ENCODE results near the gene MOB3A.
A peak's percentile ranks its signal among the peaks of the same experiment; 100 is the strongest.
"Not testable (repeated sequence)": the region's sequence is repeated elsewhere in the genome, so short reads cannot be mapped to it uniquely, and the experiment has no call there.

Gene MOB3A

GRCh38 chr19:2044709-2045500 lies 51.2 kb downstream of the MOB3A start:
- DNase-seq, result no peak

- no peak for DNase-seq
These were observed 52.0 kb downstream of the MOB3A start for GRCh38 chr19:2043961-2044708.

- DNase-seq, result no peak
These were observed 52.9 kb downstream of the MOB3A start for GRCh38 chr19:2043251-2043641.

- no peak for DNase-seq
These were observed 53.5 kb downstream of the MOB3A start for GRCh38 chr19:2042485-2043250.

DNA sequence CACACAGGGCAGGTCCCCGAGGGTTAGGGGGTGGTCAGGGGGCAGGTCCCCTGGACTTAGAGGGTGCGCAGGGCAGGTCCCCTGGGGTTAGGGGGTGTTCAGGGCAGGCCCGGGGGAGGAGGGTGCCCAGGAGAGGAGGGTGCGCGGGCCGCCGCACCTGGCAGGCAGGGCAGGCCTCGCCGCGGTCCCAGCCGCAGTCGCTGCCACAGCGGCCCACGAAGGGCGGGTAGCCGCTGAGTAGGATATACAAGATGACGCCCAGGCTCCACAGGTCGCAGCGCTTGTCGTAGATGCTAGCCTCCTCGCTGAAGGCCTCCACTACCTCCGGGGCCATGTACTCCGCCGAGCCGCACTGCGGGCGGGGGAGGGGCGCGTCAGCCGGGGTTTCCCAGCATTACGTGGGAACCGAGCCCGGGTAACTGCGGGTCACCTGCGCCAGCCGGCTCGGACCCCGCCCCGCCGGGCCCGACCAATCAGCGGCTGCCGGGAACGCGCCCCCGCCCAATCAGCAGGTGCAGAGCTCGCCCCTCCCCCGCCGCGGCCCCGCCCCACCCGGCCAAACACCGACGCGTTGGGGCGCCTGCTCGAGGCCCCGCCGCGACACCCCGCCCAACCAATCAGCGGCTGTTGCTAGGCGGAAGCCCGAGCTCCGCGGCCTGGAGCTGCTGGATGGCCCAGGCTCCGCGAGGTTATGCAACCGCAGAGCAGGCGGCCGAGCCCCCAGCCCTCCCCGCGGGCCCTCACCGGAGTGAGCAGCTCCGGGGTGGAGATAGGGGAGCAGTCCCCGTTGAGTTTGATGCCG lies 54.2 kb downstream of the MOB3A start:
- DNase-seq, result peak; percentile 89

DNA sequence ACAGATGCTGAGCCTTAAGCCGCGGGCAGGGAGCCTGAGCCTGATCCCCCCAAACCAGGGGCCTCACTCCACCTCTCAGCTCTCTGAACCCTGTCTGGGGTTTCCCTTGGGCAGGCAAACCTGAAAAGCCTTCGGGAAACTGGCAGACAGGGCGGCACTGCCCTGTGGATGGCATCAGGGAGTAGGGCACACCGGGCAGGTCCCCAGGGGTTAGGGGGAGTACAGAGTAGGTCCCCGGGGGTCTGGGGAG lies 54.8 kb downstream of the MOB3A start:
- no peak for DNase-seq

- DNase-seq, result no peak
These were observed 55.3 kb downstream of the MOB3A start for GRCh38 chr19:2040647-2041432.

DNA sequence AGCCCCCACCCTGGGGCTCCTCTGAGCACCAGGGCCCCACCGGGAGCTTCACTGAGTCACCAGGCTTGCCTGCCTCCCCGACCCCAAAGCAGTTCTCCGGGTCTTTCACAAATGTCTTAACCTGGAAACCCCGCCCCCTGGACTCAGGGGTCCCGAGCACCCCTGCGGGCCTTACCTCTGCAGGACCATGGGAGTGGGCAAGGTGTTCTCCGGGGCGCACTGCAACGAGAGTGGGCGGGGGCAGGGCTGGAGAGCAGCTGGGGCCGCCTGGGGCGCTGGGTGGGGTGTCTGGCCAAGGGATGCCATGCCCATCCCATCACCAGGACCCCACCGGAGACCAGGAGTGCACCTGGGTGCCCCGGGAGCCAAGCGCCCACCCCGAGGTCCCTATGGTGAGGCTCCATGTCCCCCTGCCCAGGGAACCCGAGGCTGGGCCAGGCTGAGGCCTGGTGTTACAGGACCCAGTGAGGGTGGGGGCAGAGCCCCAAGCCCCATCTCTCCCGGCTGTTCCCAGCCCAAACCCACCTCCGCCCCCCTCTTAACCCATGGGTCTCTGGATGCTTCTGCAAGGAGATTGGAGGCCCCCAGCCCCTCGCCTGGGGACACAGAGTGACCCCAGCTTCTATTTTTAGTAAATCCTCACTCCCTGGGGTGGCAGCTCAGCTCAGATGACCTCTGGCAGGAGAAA lies 56.0 kb downstream of the MOB3A start:
- no peak for DNase-seq

GRCh38 chr19:2039089-2039958 lies 56.8 kb downstream of the MOB3A start:
- DNase-seq, result no peak

DNA sequence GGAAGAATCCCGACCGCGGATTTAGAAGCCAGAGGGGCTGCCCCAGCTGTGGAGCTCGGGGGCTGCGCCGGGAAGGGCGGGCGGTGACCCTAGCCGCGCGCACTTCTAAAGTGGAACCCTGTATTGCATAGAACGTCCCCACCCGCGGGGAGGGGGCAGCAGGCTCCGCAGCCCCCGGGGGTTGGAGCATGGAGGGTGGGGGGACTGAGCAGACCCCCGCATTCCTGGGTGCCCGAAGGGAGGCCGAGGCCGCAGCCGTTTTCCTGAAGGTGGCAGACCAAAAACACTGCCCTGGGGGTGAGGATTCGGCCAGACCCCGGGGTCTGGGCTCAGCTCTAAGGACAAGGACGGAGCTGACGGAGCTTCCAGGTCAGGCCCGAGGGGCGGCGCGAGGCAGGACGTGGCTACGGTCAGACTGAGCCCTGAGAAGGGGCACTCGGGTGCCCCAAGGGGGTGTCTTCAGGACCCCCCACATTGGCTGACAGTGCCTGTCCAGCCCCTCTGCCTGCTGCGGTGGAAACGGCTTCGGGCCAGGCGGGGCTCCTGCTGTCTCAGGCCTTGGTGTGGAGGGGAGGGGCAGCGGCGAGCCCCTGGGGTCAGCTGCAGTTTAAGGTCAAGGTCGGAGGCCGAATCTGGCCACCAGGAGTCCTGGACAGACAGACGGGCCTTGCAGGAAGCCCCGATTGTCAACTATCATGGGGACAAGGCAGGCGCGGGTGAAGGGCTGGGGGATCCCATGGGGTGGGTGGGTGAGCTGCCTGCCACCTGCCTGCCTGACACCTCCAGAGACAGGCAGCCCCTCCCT lies 57.6 kb downstream of the MOB3A start:
- no peak for DNase-seq

DNA sequence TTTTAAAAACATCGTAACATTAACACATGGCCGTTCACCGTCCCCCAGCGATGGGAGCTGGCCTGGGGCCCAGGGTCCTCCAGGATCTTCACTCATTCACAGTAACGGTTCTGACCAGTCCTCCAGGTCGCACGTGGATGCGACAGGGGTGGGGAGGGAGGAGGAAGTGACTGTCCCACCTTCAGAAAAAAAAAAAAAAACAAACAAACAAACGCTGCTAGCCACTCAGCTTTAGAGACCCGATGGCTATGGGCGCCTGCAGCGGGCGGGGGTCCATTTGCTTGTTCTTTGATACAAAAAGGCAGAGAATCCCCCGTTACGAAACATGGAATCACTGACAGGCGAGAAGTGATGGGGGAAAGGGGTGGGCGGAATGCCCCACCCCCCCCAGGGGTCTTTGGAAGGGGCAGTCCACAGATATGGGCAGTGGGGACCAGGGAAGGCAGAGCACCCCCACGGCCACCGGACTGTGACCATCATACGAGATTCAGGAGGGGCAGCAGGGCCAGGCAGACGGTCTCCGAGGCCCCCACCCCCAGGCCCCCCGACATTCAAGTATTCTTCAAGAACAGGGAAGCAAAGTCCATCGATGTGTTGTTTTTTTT lies 58.4 kb downstream of the MOB3A start:
- no peak for DNase-seq

DNA sequence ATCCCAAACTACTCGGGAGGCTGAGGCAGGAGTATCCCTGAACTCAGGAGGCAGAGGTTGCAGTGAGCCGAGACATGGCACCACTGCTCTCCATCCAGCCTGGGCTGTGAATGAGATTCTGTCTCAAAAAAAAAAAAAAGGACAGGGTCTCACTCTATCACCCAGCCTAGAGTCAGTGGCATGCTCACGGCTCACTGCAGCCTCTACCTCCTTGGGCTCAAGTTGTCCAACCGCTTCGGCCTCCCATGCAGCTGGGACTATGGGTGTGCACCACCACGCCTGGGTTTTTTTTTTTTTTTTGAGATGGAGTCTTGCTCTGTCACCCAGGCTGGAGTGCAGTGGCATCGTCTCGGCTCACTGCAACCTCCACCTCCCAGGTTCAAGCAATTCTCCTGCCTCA lies 59.7 kb downstream of the MOB3A start:
- no peak for DNase-seq

DNA sequence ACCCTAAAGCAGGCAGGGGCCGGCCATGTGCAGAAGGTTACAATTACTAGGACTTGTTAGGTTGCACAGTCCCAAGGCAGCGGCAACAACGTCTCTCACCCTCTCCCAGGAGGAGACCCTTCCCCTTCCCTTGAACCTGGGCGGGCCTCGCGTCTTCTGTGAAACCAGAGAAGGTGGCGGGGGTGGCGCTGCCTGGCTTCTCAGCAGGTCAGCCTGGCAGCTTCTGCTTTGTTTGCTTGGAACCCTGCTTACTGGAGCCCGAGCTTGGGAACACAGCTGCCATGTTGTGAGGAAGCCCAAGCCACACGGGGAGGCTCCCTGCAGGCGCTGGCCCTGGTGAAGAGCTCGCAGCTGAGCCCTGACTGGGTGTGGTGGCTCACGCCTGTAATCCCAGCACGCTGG lies 60.5 kb downstream of the MOB3A start:
- DNase-seq, result no peak

DNA sequence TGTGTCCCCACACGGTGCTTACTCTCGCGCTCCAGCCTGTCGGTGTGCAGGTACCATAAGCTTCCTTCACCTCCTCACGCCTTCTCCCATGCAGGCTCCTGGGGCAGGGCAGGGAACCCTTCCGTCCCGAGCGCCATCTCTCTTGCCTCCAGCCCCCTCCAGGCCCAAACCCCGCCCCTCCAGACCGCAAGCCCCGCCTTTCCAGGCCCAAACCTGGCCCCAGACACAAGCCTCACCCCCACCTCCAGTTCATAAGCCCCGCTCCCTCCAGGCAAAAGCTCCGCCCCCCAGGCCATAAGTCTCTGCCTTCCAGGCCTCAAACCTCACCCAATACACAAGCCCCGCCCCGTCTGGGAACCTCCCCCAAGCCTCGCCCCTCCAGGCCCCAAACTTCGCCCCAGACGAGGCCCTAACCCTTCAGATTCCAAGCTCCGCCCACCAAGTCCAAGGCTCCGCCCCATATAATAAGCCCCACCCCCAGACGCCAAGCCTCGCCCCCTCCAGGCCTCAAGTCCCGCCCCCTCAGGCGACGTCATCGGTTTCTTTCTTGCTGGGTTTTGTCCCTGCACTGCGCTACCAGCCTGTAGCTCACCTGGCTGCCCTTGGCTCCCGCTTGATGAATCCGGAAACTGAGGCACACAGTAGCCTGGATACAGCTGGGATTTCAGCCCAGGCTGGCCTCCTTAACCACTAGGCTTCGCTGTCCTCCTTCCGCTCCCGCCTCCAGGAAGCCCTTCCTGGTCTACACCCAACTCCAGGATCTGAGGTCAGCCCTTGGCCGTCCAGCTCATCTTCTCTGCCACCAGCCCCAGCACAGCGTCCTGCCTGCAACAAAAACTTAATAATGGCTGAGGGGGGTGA lies 61.2 kb downstream of the MOB3A start:
- no peak for DNase-seq

- DNase-seq, result not testable (repeated sequence)
These were observed 61.9 kb downstream of the MOB3A start for GRCh38 chr19:2034253-2034652.

DNA sequence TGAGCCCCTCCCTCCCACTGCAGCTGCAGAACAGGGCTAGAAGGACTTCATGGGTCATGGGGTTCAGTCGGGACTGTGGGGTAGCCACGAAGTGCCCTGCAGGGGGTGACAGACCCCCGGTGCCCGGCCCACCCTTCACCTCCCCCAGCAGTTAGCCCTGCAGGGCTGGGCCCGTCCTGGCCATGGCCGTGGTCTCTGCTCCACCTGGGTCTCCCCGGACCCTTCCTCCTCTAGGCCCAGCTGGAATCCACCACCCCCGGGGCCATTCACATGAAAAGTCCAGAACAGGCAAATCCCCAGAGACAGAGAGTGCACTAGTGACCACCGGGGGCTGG lies 62.3 kb downstream of the MOB3A start:
- no peak for DNase-seq

- DNase-seq, result no peak
These were observed 62.9 kb downstream of the MOB3A start for GRCh38 chr19:2033115-2033824.
